ENCODE data around the gene UHRF1.

UHRF1 gene

DNA sequence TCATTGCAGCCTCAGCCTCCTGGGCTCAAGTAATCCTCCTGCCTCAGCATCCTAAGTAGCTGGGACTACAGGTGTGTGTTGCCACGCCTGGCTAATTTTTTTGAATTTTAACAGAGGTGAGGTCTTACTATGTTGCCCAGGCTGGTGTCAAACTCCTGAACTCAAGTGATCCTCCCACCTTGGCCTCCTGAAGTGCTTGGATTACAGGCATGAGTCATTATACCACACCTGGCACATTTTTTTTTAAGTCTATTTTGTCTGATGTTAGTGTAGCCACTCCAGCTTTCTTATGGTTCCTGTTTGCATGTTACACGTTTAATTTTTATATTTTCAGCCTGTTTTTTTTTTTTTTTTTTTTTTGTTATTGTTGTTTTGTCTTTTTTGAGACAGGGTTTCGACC lies 84.4 kb downstream of the UHRF1 start:
- DNase-seq = no peak

DNA sequence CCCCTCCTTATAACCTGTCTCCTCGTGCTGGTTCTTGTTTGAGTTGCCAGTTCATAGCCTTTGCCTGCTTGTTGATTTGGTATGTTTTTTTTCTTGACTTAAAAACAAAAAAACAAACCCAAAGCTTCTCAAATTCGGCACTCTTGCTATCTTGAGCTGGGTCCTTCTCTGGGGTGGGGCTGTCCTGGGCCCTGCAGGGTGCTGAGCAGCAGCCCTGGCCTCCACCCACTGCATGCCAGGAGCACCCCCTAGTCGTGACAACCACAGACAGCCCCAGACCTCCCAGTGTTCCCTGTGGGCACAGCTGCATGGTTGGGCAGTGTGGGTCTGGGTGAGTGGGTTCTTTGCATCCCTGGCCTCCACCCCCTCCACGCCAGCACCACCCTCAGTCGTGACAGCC lies 87.4 kb downstream of the UHRF1 start:
- no peak for DNase-seq

DNA sequence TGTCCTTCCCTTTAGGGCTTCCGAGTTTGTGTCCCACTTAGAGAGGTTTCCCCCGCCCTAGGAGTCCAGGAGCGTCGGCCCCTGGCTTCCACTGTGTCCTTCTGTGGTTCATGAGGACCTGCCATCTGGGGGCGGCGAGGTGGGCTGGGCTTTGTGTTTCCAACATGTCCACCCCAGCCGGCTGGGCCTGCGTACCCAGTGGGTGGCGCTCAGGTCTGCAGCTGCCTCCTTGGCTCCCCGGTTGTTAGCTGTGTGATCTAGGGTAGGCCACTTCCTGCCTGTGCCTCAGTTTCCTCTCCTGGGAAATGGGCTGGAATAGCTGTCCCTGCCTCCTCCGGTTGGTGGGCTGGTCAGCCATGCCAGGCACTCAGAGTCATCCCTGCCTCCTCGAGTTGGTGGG lies 88.0 kb downstream of the UHRF1 start:
- DNase-seq = no peak

- DNase-seq = no peak
Observed at GRCh38 chr19:5000120-5000611, 90.9 kb downstream of the UHRF1 start.

GRCh38 chr19:5001615-5002014 lies 92.3 kb downstream of the UHRF1 start:
- peak; percentile 80 for DNase-seq

- peak; percentile 47 for DNase-seq
Observed at GRCh38 chr19:5002143-5002542, 92.8 kb downstream of the UHRF1 start.

DNA sequence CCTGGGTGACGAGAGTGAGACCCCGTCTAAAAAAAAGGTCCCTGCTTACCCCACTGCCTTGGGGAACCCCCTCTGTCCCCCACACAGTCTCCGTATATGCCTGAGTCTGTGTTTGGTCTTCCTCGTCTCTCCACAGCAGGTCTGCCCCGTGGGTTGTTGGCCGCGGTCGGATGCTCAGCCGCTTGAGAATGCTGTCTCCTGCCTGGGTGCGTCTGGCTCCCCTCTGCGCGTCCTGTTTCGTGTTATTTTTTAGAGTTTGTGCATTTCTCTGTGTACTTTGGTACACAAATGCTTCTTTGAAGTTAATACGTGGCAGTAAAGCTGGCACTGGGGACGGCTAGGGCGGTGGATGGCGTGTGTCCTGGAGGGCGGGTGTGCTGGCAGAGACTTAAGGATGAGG lies 94.5 kb downstream of the UHRF1 start:
- no peak for DNase-seq

DNA sequence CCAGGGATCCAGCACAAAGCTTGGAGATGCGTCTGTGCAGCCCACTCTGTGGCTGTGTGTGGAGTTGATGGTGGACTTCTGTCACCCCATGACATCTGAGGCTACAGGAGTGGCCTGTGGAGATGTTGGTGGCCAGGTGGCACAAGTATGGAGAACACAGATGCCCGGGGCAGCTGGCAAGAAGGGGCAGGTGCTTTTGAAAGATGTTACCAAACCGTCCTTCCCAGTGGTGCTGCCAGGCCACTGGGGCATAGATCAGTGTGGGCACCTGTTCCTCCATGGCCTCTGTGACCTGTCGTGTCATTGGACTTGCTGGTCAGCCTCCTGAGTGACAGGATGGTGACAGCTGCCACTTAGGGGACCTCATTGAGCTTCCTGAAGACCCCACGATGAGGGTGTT lies 95.8 kb downstream of the UHRF1 start:
- DNase-seq = no peak

- DNase-seq = peak; percentile 50
Observed at GRCh38 chr19:5006201-5006600, 96.9 kb downstream of the UHRF1 start.

DNA sequence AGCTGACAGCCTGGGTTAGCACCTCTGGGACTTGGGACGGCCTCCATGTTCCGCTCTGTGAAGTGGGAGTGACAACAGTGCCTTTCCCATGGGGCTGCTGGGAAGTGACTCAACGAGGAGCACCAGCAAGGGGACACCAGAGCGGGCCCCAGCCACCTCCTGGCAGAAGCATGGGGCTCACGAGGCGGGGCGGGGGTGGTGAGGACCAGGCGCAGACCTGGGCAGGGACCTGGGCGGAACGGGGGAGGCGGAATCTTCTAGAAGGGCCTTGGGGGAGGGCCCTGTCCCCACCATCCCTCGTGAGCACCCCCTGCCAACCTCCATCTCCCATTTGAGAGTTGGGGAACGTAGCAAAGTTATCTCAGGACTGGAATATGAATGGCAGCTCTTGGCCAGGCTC lies 97.5 kb downstream of the UHRF1 start:
- no peak for DNase-seq
